Natural killer cell (primary cell): ENCODE data around the gene MAGIX. TPM values are rescaled to one million over a fixed set of nuclear protein-coding genes. Genes with fewer than 3 reads are reported as not detected.
"Not testable (repeated sequence)": the region's sequence is repeated elsewhere in the genome, so short reads cannot be mapped to it uniquely, and the experiment has no call there.

ENCODE experiments used
- ATAC-seq, 3 donors: fragments of 150-1000 bp in 2 of 3; fragments of 200-7000 bp in 1 of 3; cut with Tn5 transposase; 1 replicate in 1 of 3; 2 replicates in 2 of 3; pipeline ENCODE4 v1.10.0; 2021; ENCODE audit warnings: mild to moderate bottlenecking in 2 of 3, moderate library complexity in 2 of 3
- DNase-seq, 2 donors: peaks; one replicate each; pipeline versions ENCODE4 v3.0.0 to v3.0.0-alpha.2; 2013 to 2021; ENCODE audit warnings: mixed read lengths in 1 of 2
- H3K27ac ChIP-seq: one replicate; pipeline ENCODE4 v1.5.1; 2013; ENCODE audit warnings: mild to moderate bottlenecking, low read length
- H3K27me3 ChIP-seq: one replicate; pipeline ENCODE4 v1.6.1; 2013; ENCODE audit warnings: low read length; ENCODE audit not compliant: control insufficient read depth, insufficient read depth
- H3K36me3 ChIP-seq: one replicate; pipeline ENCODE4 v1.6.1; 2013; ENCODE audit warnings: low read length; ENCODE audit not compliant: control insufficient read depth, insufficient read depth
- H3K4me1 ChIP-seq: one replicate; pipeline ENCODE4 v1.6.1; 2013; ENCODE audit warnings: low read length; ENCODE audit not compliant: control insufficient read depth, insufficient read depth
- H3K4me3 ChIP-seq: one replicate; pipeline ENCODE4 v1.5.1; 2013; ENCODE audit warnings: low read length
- H3K9me3 ChIP-seq: one replicate; pipeline ENCODE4 v1.6.1; 2013; ENCODE audit warnings: low read length; ENCODE audit not compliant: control insufficient read depth, insufficient read depth
- H3K27ac Mint-ChIP-seq, 2 donors: one replicate each; pipeline ENCODE4 v1.8.0; 2022; ENCODE audit warnings: mild to moderate bottlenecking in 2 of 2, mixed read lengths in 2 of 2, moderate library complexity in 1 of 2
- H3K27me3 Mint-ChIP-seq, 2 donors: one replicate each; pipeline ENCODE4 v1.8.0; 2022; ENCODE audit warnings: low read depth in 2 of 2, mixed read lengths in 2 of 2
- H3K36me3 Mint-ChIP-seq: one replicate; pipeline ENCODE4 v1.8.0; 2022; ENCODE audit warnings: mixed read lengths
- H3K4me1 Mint-ChIP-seq, 2 donors: one replicate each; pipeline ENCODE4 v1.8.0; 2022; ENCODE audit warnings: mixed read lengths in 2 of 2
- H3K4me3 Mint-ChIP-seq: one replicate; pipeline ENCODE4 v1.8.0; 2022; ENCODE audit warnings: mild to moderate bottlenecking, moderate library complexity, mixed read lengths
- H3K9me3 Mint-ChIP-seq, 2 donors: one replicate each; pipeline ENCODE4 v1.8.0; 2022; ENCODE audit warnings: mixed read lengths in 2 of 2
- CTCF ChIP-seq: fragments of 200-600 bp; IDR thresholded peaks from one replicate; pipeline ENCODE4 v1.8.0; 2022; ENCODE audit warnings: antibody characterized with exemption
- WGBS: methylation state at CpG from one replicate; pipeline ENCODE4 v1.1.7; 2013; ENCODE audit warnings: missing lambda C conversion rate; ENCODE audit not compliant: insufficient coverage; 5-methylcytosine and 5-hydroxymethylcytosine counted together
- intact Hi-C: fragments of 100-400 bp; cut with micrococcal nuclease; formaldehyde crosslinking; loops from one replicate; pipeline ENCODE4 v1.14.2; 2022
- total RNA-seq, 4 donors: library from RNA; stranded (reverse); fragments of 120-200 nt in 1 of 4; gene quantifications; one replicate each; pipeline versions ENCODE4 v1.2.3 to v1.2.4, GENCODE V29; 2013 to 2022

The MAGIX gene
- total RNA-seq, 3 donors from 2014 or later (not counting 1 experiment from before 2014, with no cell fraction given): 1.00 to 1.7 (median 1.2) TPM

- Mint-ChIP-seq H3K4me1 (no peaks in the 10 kb centered on the region), H3K27ac (no peak overlapping the region), H3K36me3 (no peaks in the 10 kb centered on the region), H3K4me3 (no peak overlapping the region), H3K27me3 (no peaks in the 10 kb centered on the region), H3K9me3 (no peaks in the 10 kb centered on the region)
- no peaks in the 10 kb centered on the region for H3K4me1 ChIP-seq
- TF ChIP-seq CTCF: no peak
- DNase-seq (no peak), ATAC-seq (no peak)
- H3K36me3 ChIP-seq: no peaks in the 10 kb centered on the region
- H3K9me3 ChIP-seq: no peaks in the 10 kb centered on the region
- H3K27me3 ChIP-seq: no peaks in the 10 kb centered on the region
- intact Hi-C loops: no loop called here
- 100% methylated on average over 8 of the region's 8 CpGs for WGBS
- H3K27ac ChIP-seq: no peak overlapping the region
- no peak overlapping the region for H3K4me3 ChIP-seq
Measured at GRCh38 chrX:49147282-49147681, 15.3 kb upstream of the MAGIX start.

- H3K27ac Mint-ChIP-seq: no peak overlapping the region
- Histone ChIP-seq H3K4me3 (no peak overlapping the region), H3K27me3 (no peaks in the 10 kb centered on the region), H3K27ac (no peak overlapping the region), H3K9me3 (no peaks in the 10 kb centered on the region), H3K4me1 (no peaks in the 10 kb centered on the region), H3K36me3 (no peaks in the 10 kb centered on the region)
- ATAC-seq (no peak), DNase-seq (no peak)
- TF ChIP-seq CTCF: no peak
- WGBS: 92% methylated on average over 13 of the region's 13 CpGs
- intact Hi-C loops: no loop called here
- H3K9me3 Mint-ChIP-seq: no peaks in the 10 kb centered on the region
- no peak overlapping the region for H3K4me3 Mint-ChIP-seq
- H3K36me3 Mint-ChIP-seq: no peaks in the 10 kb centered on the region
- no peaks in the 10 kb centered on the region for H3K27me3 Mint-ChIP-seq
- H3K4me1 Mint-ChIP-seq: no peaks in the 10 kb centered on the region
Measured at GRCh38 chrX:49147936-49148335, 14.6 kb upstream of the MAGIX start.

- DNase-seq, H3K27me3 Mint-ChIP-seq, H3K9me3 ChIP-seq, H3K27me3 ChIP-seq, H3K4me3 ChIP-seq, H3K9me3 Mint-ChIP-seq, H3K36me3 ChIP-seq, H3K27ac Mint-ChIP-seq, H3K4me1 Mint-ChIP-seq, H3K4me3 Mint-ChIP-seq, ATAC-seq, H3K27ac ChIP-seq, H3K4me1 ChIP-seq, H3K36me3 Mint-ChIP-seq, intact Hi-C loops: not testable (repeated sequence)
- 92% methylated on average over 17 of the region's 21 CpGs for WGBS
Measured at GRCh38 chrX:49148390-49149100, 14.0 kb upstream of the MAGIX start.

- H3K4me1 ChIP-seq, H3K27me3 Mint-ChIP-seq, H3K27ac ChIP-seq, H3K4me3 Mint-ChIP-seq, H3K9me3 ChIP-seq, H3K4me1 Mint-ChIP-seq, DNase-seq, intact Hi-C loops, H3K27ac Mint-ChIP-seq, ATAC-seq, H3K27me3 ChIP-seq, H3K36me3 Mint-ChIP-seq, H3K36me3 ChIP-seq, H3K4me3 ChIP-seq, H3K9me3 Mint-ChIP-seq: not testable (repeated sequence)
- 97% methylated on average over 12 of the region's 14 CpGs for WGBS
Measured at GRCh38 chrX:49149291-49149690, 13.3 kb upstream of the MAGIX start.
